Measurements from ENCODE around the gene KIAA1549. TPM values are rescaled to one million over a fixed set of nuclear protein-coding genes. Genes with fewer than 3 reads are reported as not detected.

Gene KIAA1549
- total and polyA plus RNA-seq, 3 experiments from 2014 or later = 1.1 to 1.2 TPM; not detected in 1

GRCh38 chr7:138842111-138842510 is 139.1 kb downstream of the KIAA1549 start:
- CTCF ChIA-PET = interaction anchor here (1.0 kb wide), 1 partner anchor 44 kb away, joined by 3 read pairs; no protein-coding TSS in a partner anchor

DNA sequence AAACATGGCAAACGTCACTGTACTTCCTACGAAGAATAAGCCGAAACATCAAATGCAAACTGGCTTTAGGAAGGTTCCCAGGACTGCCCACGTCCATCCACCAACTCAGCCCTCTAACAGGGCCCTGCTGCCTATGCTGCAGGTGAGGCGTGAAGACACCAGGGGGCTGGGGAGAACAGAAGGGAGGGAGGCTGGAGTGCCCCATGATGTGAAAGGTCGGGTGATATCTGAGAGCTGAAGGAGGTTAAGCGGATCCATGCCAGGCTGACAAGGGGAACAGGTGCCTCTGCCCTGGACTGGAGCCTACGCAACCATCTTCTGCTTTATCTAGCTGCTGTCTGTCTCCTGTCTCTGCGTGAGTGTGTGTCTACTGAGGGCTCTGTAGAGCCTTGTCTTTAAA is 143.0 kb downstream of the KIAA1549 start:
- ChIA-PET POLR2A (no interaction called here), CTCF (no interaction called here)
- H3K9me3 ChIP-seq (ENCODE audit: low read length) = no peaks in the 10 kb centered on the region
- H3K36me3 Mint-ChIP-seq = peaks cover 0 to 1% (median 0%) of the 10 kb centered on the region in 3 donors
- H3K27me3 Mint-ChIP-seq = peaks cover 13 to 41% of the 10 kb centered on the region in 2 donors
- peaks cover 0 to 2% (median 0%) of the 10 kb centered on the region in 5 donors for H3K9me3 Mint-ChIP-seq
- no peaks in the 10 kb centered on the region for H3K36me3 ChIP-seq (ENCODE audit: insufficient read depth, low read length)
- no peak overlapping the region for H3K4me3 Mint-ChIP-seq
- no peak overlapping the region for H3K27ac ChIP-seq (ENCODE audit: low read depth, low read length)
- no peaks in the 10 kb centered on the region for H3K4me1 ChIP-seq (ENCODE audit: insufficient read depth, low read length)
- H3K4me3 ChIP-seq (ENCODE audit: low read length) = no peak overlapping the region
- H3K27ac Mint-ChIP-seq = no peak overlapping the region
- DNase-seq = no peak
- H3K27me3 ChIP-seq (ENCODE audit: insufficient read depth, low read length, poor library complexity, severe bottlenecking) = peaks cover 4% of the 10 kb centered on the region
- peaks cover 0 to 4% (median 0%) of the 10 kb centered on the region in 3 donors for H3K4me1 Mint-ChIP-seq

More at GRCh38 chr7:138842111-138842510, 139.1 kb downstream of the KIAA1549 start:
- H3K27me3 Mint-ChIP-seq = peaks cover 6 to 21% of the 10 kb centered on the region in 2 donors
- no peak overlapping the region for H3K4me3 ChIP-seq (ENCODE audit: low read length)
- no peaks in the 10 kb centered on the region for H3K36me3 ChIP-seq (ENCODE audit: insufficient read depth, low read length)
- H3K9me3 ChIP-seq (ENCODE audit: low read length) = no peaks in the 10 kb centered on the region
- no peaks in the 10 kb centered on the region for H3K4me1 ChIP-seq (ENCODE audit: insufficient read depth, low read length)
- H3K27ac ChIP-seq (ENCODE audit: low read depth, low read length) = no peak overlapping the region
- H3K4me1 Mint-ChIP-seq = no peaks in the 10 kb centered on the region
- no peak overlapping the region for H3K27ac Mint-ChIP-seq
- no peak for DNase-seq
- peaks cover 0 to 1% (median 0%) of the 10 kb centered on the region in 3 donors for H3K36me3 Mint-ChIP-seq
- no peaks in the 10 kb centered on the region for H3K27me3 ChIP-seq (ENCODE audit: insufficient read depth, low read length, poor library complexity, severe bottlenecking)
- POLR2A ChIA-PET = no interaction called here
- H3K9me3 Mint-ChIP-seq = peaks cover 0 to 2% (median 0%) of the 10 kb centered on the region in 5 donors
- no peak overlapping the region for H3K4me3 Mint-ChIP-seq

DNA sequence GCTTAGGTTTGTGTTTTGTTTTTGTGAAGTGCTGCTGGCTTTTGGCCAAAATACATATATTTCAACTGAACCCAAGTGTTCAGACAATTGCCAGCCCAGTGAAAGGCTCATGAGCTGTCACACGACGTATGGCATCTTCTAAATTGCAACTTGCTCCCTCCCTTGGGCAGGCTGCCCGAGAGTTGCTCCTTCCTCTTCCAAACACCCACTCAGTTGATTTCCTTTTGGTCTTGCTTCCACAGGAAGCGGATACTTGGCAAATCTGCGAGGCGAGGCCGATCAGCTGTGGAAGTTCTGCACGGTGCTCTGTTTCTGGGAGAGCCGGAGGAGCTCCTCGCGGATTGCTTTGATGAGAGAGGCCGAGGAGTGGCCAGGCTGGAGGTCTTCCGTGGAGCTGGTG is 143.6 kb downstream of the KIAA1549 start:
- peaks cover 0 to 1% (median 0%) of the 10 kb centered on the region in 3 donors for H3K36me3 Mint-ChIP-seq
- Histone ChIP-seq H3K27ac (ENCODE audit: low read depth, low read length) (no peak overlapping the region), H3K36me3 (ENCODE audit: insufficient read depth, low read length) (no peaks in the 10 kb centered on the region), H3K9me3 (ENCODE audit: low read length) (no peaks in the 10 kb centered on the region), H3K4me1 (ENCODE audit: insufficient read depth, low read length) (no peaks in the 10 kb centered on the region), H3K27me3 (ENCODE audit: insufficient read depth, low read length, poor library complexity, severe bottlenecking) (peaks cover 4% of the 10 kb centered on the region), H3K4me3 (ENCODE audit: low read length) (no peak overlapping the region)
- no peak for DNase-seq
- H3K9me3 Mint-ChIP-seq = peaks cover 0 to 2% (median 0%) of the 10 kb centered on the region in 5 donors
- ChIA-PET POLR2A (no interaction called here), CTCF (no interaction called here)
- peaks cover 0 to 4% (median 0%) of the 10 kb centered on the region in 3 donors for H3K4me1 Mint-ChIP-seq
- peak overlapping the region in 1 of 8 donors; percentile 29 for H3K27ac Mint-ChIP-seq
- H3K4me3 Mint-ChIP-seq = no peak overlapping the region
- H3K27me3 Mint-ChIP-seq = peaks cover 13 to 44% of the 10 kb centered on the region in 2 donors

GRCh38 chr7:138835087-138835486 is 146.1 kb downstream of the KIAA1549 start:
- H3K27me3 Mint-ChIP-seq = peaks cover 7 to 45% of the 10 kb centered on the region in 2 donors
- Histone ChIP-seq H3K4me3 (ENCODE audit: low read length) (no peak overlapping the region), H3K4me1 (ENCODE audit: insufficient read depth, low read length) (no peaks in the 10 kb centered on the region), H3K27me3 (ENCODE audit: insufficient read depth, low read length, poor library complexity, severe bottlenecking) (peaks cover 4% of the 10 kb centered on the region), H3K36me3 (ENCODE audit: insufficient read depth, low read length) (no peaks in the 10 kb centered on the region), H3K27ac (ENCODE audit: low read depth, low read length) (no peak overlapping the region), H3K9me3 (ENCODE audit: low read length) (no peaks in the 10 kb centered on the region)
- no peak overlapping the region for H3K4me3 Mint-ChIP-seq
- DNase-seq = no peak
- ChIA-PET CTCF (no interaction called here), POLR2A (no interaction called here)
- no peaks in the 10 kb centered on the region for H3K9me3 Mint-ChIP-seq
- peaks cover 0 to 4% (median 0%) of the 10 kb centered on the region in 3 donors for H3K4me1 Mint-ChIP-seq
- H3K27ac Mint-ChIP-seq = no peak overlapping the region
- H3K36me3 Mint-ChIP-seq = peaks cover 0 to 1% (median 0%) of the 10 kb centered on the region in 3 donors

GRCh38 chr7:138834583-138834982 is 146.6 kb downstream of the KIAA1549 start:
- Mint-ChIP-seq H3K9me3 (no peaks in the 10 kb centered on the region), H3K36me3 (peaks cover 0 to 1% (median 0%) of the 10 kb centered on the region in 3 donors), H3K27ac (peak overlapping the region in 1 of 8 donors; percentile 10), H3K27me3 (peaks cover 7 to 45% of the 10 kb centered on the region in 2 donors), H3K4me1 (peaks cover 0 to 4% (median 0%) of the 10 kb centered on the region in 3 donors), H3K4me3 (no peak overlapping the region)
- Histone ChIP-seq H3K4me3 (ENCODE audit: low read length) (no peak overlapping the region), H3K27me3 (ENCODE audit: insufficient read depth, low read length, poor library complexity, severe bottlenecking) (peaks cover 4% of the 10 kb centered on the region), H3K9me3 (ENCODE audit: low read length) (no peaks in the 10 kb centered on the region), H3K36me3 (ENCODE audit: insufficient read depth, low read length) (no peaks in the 10 kb centered on the region), H3K27ac (ENCODE audit: low read depth, low read length) (no peak overlapping the region), H3K4me1 (ENCODE audit: insufficient read depth, low read length) (no peaks in the 10 kb centered on the region)
- CTCF ChIA-PET = no interaction called here
- POLR2A ChIA-PET = no interaction called here
- no peak for DNase-seq

DNA sequence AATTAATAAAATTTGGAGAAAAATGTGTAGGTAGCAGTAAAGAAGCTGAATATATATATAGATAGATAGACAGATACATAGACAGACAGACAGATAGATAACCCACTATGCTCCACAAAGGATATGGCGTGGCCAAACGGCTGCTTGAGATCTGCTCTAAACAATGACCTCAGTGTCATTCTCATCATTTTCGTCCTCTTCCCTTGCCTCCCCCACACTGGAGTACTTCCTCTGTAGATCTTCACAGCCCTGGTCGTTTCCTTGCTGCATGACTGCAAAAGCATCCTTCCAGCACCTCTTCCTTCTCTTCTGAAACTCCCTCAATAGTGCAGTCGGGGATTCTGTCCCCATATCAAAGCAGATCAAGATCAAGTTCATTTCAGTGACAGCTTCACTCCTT is 147.6 kb downstream of the KIAA1549 start:
- Mint-ChIP-seq H3K4me3 (no peak overlapping the region), H3K27ac (no peak overlapping the region), H3K4me1 (peaks cover 0 to 4% (median 0%) of the 10 kb centered on the region in 3 donors), H3K27me3 (peaks cover 7 to 42% of the 10 kb centered on the region in 2 donors), H3K9me3 (no peaks in the 10 kb centered on the region), H3K36me3 (peaks cover 0 to 1% (median 0%) of the 10 kb centered on the region in 3 donors)
- H3K27ac ChIP-seq (ENCODE audit: low read depth, low read length) = no peak overlapping the region
- no peak for DNase-seq
- no peak overlapping the region for H3K4me3 ChIP-seq (ENCODE audit: low read length)
- ChIA-PET CTCF (no interaction called here), POLR2A (no interaction called here)
- no peaks in the 10 kb centered on the region for H3K36me3 ChIP-seq (ENCODE audit: insufficient read depth, low read length)
- H3K9me3 ChIP-seq (ENCODE audit: low read length) = no peaks in the 10 kb centered on the region
- H3K27me3 ChIP-seq (ENCODE audit: insufficient read depth, low read length, poor library complexity, severe bottlenecking) = peaks cover 4% of the 10 kb centered on the region
- H3K4me1 ChIP-seq (ENCODE audit: insufficient read depth, low read length) = no peaks in the 10 kb centered on the region

DNA sequence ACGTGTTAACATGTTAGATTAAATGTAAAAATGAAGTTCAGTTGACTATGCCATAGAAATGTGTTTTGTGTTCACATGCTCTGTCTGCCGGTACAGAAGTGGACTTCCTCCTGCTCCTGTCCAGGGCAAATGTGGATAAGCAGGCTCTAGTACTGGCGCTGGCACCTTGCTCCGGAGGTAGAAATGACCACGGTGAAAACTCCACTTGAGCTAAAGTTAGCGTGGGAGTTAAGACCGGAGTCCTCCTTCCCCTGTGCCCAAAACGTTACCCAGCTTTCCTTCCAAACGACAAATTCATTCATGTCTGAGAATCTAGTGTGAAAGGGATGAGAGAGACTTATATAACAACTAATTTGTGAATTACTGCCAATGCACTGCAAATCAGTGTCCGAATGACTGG is 148.2 kb downstream of the KIAA1549 start:
- CTCF ChIA-PET = no interaction called here
- Histone ChIP-seq H3K27me3 (ENCODE audit: insufficient read depth, low read length, poor library complexity, severe bottlenecking) (peaks cover 4% of the 10 kb centered on the region), H3K4me3 (ENCODE audit: low read length) (no peak overlapping the region), H3K27ac (ENCODE audit: low read depth, low read length) (no peak overlapping the region), H3K9me3 (ENCODE audit: low read length) (no peaks in the 10 kb centered on the region), H3K4me1 (ENCODE audit: insufficient read depth, low read length) (no peaks in the 10 kb centered on the region), H3K36me3 (ENCODE audit: insufficient read depth, low read length) (no peaks in the 10 kb centered on the region)
- Mint-ChIP-seq H3K27me3 (peaks cover 7 to 42% of the 10 kb centered on the region in 2 donors), H3K36me3 (no peaks in the 10 kb centered on the region), H3K4me3 (no peak overlapping the region), H3K9me3 (no peaks in the 10 kb centered on the region), H3K4me1 (peaks cover 0 to 4% (median 0%) of the 10 kb centered on the region in 3 donors), H3K27ac (no peak overlapping the region)
- POLR2A ChIA-PET = no interaction called here
- DNase-seq = no peak

DNA sequence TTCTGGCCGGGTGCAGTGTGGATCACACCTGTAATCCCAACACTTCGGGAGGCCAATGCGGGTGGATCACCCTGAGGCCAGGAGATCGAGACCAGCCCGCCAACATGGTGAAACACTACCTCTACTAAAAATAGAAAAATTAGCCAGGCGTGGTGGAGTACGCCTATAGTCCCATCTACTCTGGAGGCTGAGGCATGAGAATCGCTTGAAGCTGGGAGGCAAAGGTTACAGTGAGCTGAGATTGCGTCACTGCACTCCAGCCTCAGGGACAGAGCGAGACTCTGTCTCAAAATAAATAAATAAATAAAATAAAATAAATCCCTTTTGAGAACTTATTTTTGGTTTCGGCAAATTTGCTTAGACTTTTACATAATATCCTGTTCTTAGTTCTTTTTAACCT is 151.9 kb downstream of the KIAA1549 start:
- Histone ChIP-seq H3K36me3 (ENCODE audit: insufficient read depth, low read length) (no peaks in the 10 kb centered on the region), H3K4me1 (ENCODE audit: insufficient read depth, low read length) (no peaks in the 10 kb centered on the region), H3K27me3 (ENCODE audit: insufficient read depth, low read length, poor library complexity, severe bottlenecking) (no peaks in the 10 kb centered on the region), H3K4me3 (ENCODE audit: low read length) (no peak overlapping the region), H3K27ac (ENCODE audit: low read depth, low read length) (no peak overlapping the region), H3K9me3 (ENCODE audit: low read length) (no peaks in the 10 kb centered on the region)
- Mint-ChIP-seq H3K4me1 (peaks cover 0 to 4% (median 3%) of the 10 kb centered on the region in 3 donors), H3K36me3 (no peaks in the 10 kb centered on the region), H3K27me3 (peaks cover 13 to 47% of the 10 kb centered on the region in 2 donors), H3K9me3 (no peaks in the 10 kb centered on the region), H3K27ac (no peak overlapping the region), H3K4me3 (no peak overlapping the region)
- POLR2A ChIA-PET = no interaction called here
- CTCF ChIA-PET = no interaction called here
- DNase-seq = no peak

Measured in CD8-positive, alpha-beta memory T cell (primary cell).